Keratinocyte (primary cell): ENCODE measurements around the gene DLGAP1.

Experiments
- CTCF ChIP-seq, 3 experiments: IDR thresholded peaks in 1 of 3; conservative IDR thresholded peaks in 1 of 3; optimal IDR thresholded peaks in 1 of 3; 2 replicates in 2 of 3; 3 replicates in 1 of 3; pipeline versions ENCODE3 to v1.5.1; 2011; ENCODE audit warnings: low read length in 3 of 3, mild to moderate bottlenecking in 3 of 3, moderate library complexity in 2 of 3, control low read depth in 1 of 3, inconsistent platforms in 1 of 3; ENCODE audit not compliant: insufficient read depth in 2 of 3; ENCODE audit errors: extremely low read depth in 1 of 3
- EZH2 ChIP-seq: IDR thresholded peaks from one replicate; pipeline ENCODE4 v1.6.1; 2012; ENCODE audit warnings: inconsistent platforms, mild to moderate bottlenecking, low read length, moderate library complexity

- TF ChIP-seq CTCF (optimal IDR thresholded peaks at IDR 0.05 in 1 of 3, IDR thresholded peaks at IDR 0.05 in 1 of 3, conservative IDR thresholded peaks at IDR 0.05 in 1 of 3; ENCODE audit: extremely low read depth in 1 of 3, insufficient read depth in 2 of 3, low read length in 3 of 3) (no peak), EZH2 (no peak)
Observed at GRCh38 chr18:4020026-4020425, 435.1 kb downstream of the DLGAP1 start.
